ENCODE data around the gene EXOC6B.

- TF ChIP-seq, protein P1, sequence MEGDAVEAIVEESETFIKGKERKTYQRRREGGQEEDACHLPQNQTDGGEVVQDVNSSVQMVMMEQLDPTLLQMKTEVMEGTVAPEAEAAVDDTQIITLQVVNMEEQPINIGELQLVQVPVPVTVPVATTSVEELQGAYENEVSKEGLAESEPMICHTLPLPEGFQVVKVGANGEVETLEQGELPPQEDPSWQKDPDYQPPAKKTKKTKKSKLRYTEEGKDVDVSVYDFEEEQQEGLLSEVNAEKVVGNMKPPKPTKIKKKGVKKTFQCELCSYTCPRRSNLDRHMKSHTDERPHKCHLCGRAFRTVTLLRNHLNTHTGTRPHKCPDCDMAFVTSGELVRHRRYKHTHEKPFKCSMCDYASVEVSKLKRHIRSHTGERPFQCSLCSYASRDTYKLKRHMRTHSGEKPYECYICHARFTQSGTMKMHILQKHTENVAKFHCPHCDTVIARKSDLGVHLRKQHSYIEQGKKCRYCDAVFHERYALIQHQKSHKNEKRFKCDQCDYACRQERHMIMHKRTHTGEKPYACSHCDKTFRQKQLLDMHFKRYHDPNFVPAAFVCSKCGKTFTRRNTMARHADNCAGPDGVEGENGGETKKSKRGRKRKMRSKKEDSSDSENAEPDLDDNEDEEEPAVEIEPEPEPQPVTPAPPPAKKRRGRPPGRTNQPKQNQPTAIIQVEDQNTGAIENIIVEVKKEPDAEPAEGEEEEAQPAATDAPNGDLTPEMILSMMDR (IDR thresholded peaks at IDR 0.05), result no peak
- TF ChIP-seq POLR2A (IDR thresholded peaks at IDR 0.05), result no peak
Observed at GRCh38 chr2:72211350-72211749, 614.5 kb downstream of the EXOC6B start.
